HEK293T (cell line): ENCODE data around the gene SH2B2.
"Not testable (repeated sequence)": the region's sequence is repeated elsewhere in the genome, so short reads cannot be mapped to it uniquely, and the experiment has no call there.

Experiments used
- ELF4 ChIP-seq: fragments of 450-650 bp; IDR thresholded peaks from 2 replicates; pipeline ENCODE4 v1.6.1; 2017; ENCODE audit warnings: antibody characterized with exemption
- SUZ12 ChIP-seq: fragments of 450-650 bp; IDR thresholded peaks from 2 replicates; pipeline ENCODE4 v1.6.1; 2016; ENCODE audit warnings: mild to moderate bottlenecking

DNA sequence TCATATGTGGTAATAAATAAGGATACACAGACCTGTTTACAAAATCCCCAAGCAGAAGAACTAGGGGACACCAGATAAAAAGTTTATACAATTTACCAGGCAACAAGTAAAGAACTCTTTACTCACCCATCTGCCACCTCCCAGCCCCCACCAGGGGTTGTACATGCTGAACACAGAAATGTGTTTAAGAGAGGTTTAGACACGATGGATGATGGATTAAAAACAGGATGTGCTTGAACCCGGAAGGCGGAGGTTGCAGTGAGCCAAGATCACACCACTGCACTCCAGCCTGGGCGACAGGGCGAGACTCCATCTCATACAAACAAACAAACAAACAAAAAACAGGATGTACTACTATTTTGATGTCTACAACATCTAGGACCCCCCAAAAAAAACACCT is 42.2 kb downstream of the SH2B2 start:
- not testable (repeated sequence) for TF ChIP-seq ELF4, SUZ12
